ENCODE measurements around the gene FRMD7. TPM values are rescaled to one million over a fixed set of nuclear protein-coding genes. Genes with fewer than 3 reads are reported as not detected.

The FRMD7 gene, protein sequence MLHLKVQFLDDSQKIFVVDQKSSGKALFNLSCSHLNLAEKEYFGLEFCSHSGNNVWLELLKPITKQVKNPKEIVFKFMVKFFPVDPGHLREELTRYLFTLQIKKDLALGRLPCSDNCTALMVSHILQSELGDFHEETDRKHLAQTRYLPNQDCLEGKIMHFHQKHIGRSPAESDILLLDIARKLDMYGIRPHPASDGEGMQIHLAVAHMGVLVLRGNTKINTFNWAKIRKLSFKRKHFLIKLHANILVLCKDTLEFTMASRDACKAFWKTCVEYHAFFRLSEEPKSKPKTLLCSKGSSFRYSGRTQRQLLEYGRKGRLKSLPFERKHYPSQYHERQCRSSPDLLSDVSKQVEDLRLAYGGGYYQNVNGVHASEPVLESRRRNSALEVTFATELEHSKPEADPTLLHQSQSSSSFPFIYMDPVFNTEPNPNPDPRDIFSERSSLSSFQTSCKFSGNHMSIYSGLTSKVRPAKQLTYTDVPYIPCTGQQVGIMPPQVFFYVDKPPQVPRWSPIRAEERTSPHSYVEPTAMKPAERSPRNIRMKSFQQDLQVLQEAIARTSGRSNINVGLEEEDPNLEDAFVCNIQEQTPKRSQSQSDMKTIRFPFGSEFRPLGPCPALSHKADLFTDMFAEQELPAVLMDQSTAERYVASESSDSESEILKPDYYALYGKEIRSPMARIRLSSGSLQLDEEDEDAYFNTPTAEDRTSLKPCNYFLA
- total RNA-seq (under 1 TPM in 1 of 9 donors, not detected in 8; 0.06 TPM), polyA plus RNA-seq (not detected)
- long read RNA-seq, donor 1: 0 reads
- long read RNA-seq, donor 2: 0 reads
- long read RNA-seq, donor 3: 0 reads
- long read RNA-seq, donor 4: 0 reads
- long read RNA-seq, donor 5: 0 reads
- long read RNA-seq, donor 6: 0 reads
- long read RNA-seq, donor 7: 0 reads
- long read RNA-seq, donor 8: 0 reads
- long read RNA-seq, donor 9: 0 reads
- long read RNA-seq, donor 10: 0 reads

- 20 to 33% (median 25%) methylated on average over 3 to 5 of the region's 5 CpGs for WGBS, 4 donors
Measured at GRCh38 chrX:132127743-132128142, at the start of gene FRMD7. Gene FRMD7 (minus strand): TSS chrX:132128020. CDS start chrX:132127844, 176 bp downstream.

GRCh38 chrX:132173647-132174046 is 45.8 kb upstream of the FRMD7 start:
- Histone ChIP-seq H3K4me1 (replicated peaks in 1 of 2) (no peaks in the 10 kb centered on the region), H3K27ac (no peak overlapping the region), H3K4me3 (no peak overlapping the region), H3K27me3 (peaks cover 10% of the 10 kb centered on the region), H3K9me3 (replicated peaks in 1 of 3) (no peaks in the 10 kb centered on the region), H3K36me3 (replicated peaks in 1 of 2) (no peaks in the 10 kb centered on the region)
- WGBS, 4 donors: 32 to 85% (median 63%) methylated on average over 1 of the region's 1 CpG
- intact Hi-C loops (cut with DNase I): no loop called here
- no peak for DNase-seq
- TF ChIP-seq CTCF (IDR thresholded peaks at IDR 0.05) (no peak), POLR2A (IDR thresholded peaks at IDR 0.05) (no peak)

More at GRCh38 chrX:132127743-132128142, at the start of gene FRMD7:
- Histone ChIP-seq H3K4me3 (no peak within 1 kb of the TSS), H3K4me1 (replicated peaks in 1 of 2) (no peaks in the 10 kb centered on the region), H3K9me3 (replicated peaks in 1 of 3) (no peaks in the 10 kb centered on the region), H3K36me3 (replicated peaks in 1 of 2) (no peaks in the 10 kb centered on the region), H3K27me3 (peaks cover 23% of the 10 kb centered on the region), H3K27ac (no peak within 1 kb of the TSS)
- intact Hi-C loops (cut with DNase I): no loop called here
- no peak for DNase-seq
- no peak for TF ChIP-seq POLR2A (IDR thresholded peaks at IDR 0.05)
- TF ChIP-seq CTCF (IDR thresholded peaks at IDR 0.05): no peak

- Histone ChIP-seq H3K36me3 (replicated peaks in 1 of 2) (no peaks in the 10 kb centered on the region), H3K9me3 (replicated peaks in 1 of 3) (no peaks in the 10 kb centered on the region), H3K4me3 (no peak overlapping the region), H3K27ac (no peak overlapping the region), H3K27me3 (peaks cover 10% of the 10 kb centered on the region), H3K4me1 (replicated peaks in 1 of 2) (no peaks in the 10 kb centered on the region)
- 79 to 89% (median 84%) methylated on average over 2 to 3 of the region's 3 CpGs for WGBS, 4 donors
- DNase-seq: no peak
- intact Hi-C loops (cut with DNase I): no loop called here
- no peak for TF ChIP-seq CTCF (IDR thresholded peaks at IDR 0.05)
- TF ChIP-seq POLR2A (IDR thresholded peaks at IDR 0.05): no peak
Measured at GRCh38 chrX:132171881-132172280, 44.1 kb upstream of the FRMD7 start.

DNA sequence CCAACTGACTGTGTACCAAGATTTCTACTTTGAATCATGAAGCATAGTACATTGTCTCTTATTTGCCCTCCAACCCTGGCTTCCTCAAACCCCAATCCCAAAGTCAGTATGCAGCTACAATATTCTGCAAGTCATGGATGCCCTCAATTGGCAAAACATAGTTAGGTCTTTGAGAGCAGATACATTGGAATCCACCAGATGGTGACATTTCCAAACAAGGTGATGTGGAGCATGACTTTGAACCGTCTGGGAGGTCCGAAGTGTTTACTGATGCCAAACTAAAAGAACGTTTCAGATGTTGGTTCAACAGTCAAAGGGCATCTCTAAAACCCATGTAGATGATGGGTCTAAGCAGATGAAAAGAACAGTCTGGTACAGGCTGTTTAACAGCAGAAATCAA is 43.7 kb upstream of the FRMD7 start:
- no peaks in the 10 kb centered on the region for H3K4me1 ChIP-seq (replicated peaks in 1 of 2)
- peaks cover 10% of the 10 kb centered on the region for H3K27me3 ChIP-seq
- intact Hi-C loops (cut with DNase I): no loop called here
- no peaks in the 10 kb centered on the region for H3K36me3 ChIP-seq (replicated peaks in 1 of 2)
- TF ChIP-seq POLR2A (IDR thresholded peaks at IDR 0.05) (no peak), CTCF (IDR thresholded peaks at IDR 0.05) (peak in 4 of 6 experiments; percentile 17 to 35 (median 29))
- peak in 1 of 7 donors; percentile 5 for DNase-seq
- H3K27ac ChIP-seq: no peak overlapping the region
- 42 to 61% (median 50%) methylated on average over 3 of the region's 3 CpGs; no CpG with 5 or more reads in 1 of the 4 donors for WGBS, 4 donors
- H3K4me3 ChIP-seq: no peak overlapping the region
- no peaks in the 10 kb centered on the region for H3K9me3 ChIP-seq (replicated peaks in 1 of 3)

Data from adrenal gland (tissue), 19 donors.